GM23338 (cell line): Measurements from ENCODE around the gene EIF3K.

Experiments used
- TF ChIP-seq, protein P1 (sequence below), 2 experiments: fragments of 200-600 bp in 1 of 2; sonication (generic) in 1 of 2; conservative IDR thresholded peaks; 2 replicates each; pipeline versions ENCODE4 v1.5.1 to v1.6.1; 2016 to 2017; ENCODE audit warnings: antibody characterized with exemption in 2 of 2, low read depth in 2 of 2, mild to moderate bottlenecking in 2 of 2, moderate library complexity in 1 of 2
- TF ChIP-seq, protein P2 (sequence below): IDR thresholded peaks from one replicate; pipeline ENCODE4 v1.6.1; 2018; ENCODE audit warnings: antibody characterized with exemption; ENCODE audit not compliant: unreplicated experiment

DNA sequence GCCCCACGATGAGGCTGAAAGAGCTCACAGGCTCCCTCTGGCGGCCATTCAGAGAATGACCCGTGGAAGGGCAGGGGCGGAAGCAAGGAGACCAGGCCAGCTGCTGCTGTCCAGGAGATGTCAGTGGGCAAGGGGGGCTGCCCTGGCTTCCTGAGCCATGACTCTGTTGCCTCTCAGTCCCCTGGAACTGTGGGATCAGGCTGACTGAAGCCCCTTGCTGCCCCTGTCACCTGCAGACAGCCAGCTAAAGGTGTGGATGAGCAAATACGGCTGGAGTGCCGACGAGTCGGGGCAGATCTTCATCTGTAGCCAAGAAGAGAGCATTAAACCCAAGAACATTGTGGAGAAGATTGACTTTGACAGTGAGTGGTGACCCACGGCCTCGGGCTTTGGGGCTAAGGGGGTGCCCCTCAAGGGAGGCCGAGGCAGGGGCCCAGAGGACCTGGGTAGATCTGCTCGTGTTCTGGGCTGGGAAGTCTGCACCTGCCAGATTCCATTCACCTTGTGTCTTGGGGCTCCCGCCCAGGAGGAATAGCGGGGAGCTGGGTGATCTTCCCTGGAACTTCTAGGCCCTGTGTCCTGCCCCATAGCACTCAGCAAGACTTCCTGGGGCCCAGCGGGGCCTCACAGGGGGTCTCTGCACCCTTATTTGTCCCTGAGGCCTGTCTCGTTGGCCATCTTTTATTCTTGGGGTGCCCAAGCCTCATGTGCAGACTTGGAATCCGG, 15.9 kb downstream of the EIF3K start:
- TF ChIP-seq, protein P1, sequence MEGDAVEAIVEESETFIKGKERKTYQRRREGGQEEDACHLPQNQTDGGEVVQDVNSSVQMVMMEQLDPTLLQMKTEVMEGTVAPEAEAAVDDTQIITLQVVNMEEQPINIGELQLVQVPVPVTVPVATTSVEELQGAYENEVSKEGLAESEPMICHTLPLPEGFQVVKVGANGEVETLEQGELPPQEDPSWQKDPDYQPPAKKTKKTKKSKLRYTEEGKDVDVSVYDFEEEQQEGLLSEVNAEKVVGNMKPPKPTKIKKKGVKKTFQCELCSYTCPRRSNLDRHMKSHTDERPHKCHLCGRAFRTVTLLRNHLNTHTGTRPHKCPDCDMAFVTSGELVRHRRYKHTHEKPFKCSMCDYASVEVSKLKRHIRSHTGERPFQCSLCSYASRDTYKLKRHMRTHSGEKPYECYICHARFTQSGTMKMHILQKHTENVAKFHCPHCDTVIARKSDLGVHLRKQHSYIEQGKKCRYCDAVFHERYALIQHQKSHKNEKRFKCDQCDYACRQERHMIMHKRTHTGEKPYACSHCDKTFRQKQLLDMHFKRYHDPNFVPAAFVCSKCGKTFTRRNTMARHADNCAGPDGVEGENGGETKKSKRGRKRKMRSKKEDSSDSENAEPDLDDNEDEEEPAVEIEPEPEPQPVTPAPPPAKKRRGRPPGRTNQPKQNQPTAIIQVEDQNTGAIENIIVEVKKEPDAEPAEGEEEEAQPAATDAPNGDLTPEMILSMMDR (conservative IDR thresholded peaks at IDR 0.05; ENCODE audit: low read depth in 2 of 2): peak; percentile 90 to 99
- TF ChIP-seq, protein P2, sequence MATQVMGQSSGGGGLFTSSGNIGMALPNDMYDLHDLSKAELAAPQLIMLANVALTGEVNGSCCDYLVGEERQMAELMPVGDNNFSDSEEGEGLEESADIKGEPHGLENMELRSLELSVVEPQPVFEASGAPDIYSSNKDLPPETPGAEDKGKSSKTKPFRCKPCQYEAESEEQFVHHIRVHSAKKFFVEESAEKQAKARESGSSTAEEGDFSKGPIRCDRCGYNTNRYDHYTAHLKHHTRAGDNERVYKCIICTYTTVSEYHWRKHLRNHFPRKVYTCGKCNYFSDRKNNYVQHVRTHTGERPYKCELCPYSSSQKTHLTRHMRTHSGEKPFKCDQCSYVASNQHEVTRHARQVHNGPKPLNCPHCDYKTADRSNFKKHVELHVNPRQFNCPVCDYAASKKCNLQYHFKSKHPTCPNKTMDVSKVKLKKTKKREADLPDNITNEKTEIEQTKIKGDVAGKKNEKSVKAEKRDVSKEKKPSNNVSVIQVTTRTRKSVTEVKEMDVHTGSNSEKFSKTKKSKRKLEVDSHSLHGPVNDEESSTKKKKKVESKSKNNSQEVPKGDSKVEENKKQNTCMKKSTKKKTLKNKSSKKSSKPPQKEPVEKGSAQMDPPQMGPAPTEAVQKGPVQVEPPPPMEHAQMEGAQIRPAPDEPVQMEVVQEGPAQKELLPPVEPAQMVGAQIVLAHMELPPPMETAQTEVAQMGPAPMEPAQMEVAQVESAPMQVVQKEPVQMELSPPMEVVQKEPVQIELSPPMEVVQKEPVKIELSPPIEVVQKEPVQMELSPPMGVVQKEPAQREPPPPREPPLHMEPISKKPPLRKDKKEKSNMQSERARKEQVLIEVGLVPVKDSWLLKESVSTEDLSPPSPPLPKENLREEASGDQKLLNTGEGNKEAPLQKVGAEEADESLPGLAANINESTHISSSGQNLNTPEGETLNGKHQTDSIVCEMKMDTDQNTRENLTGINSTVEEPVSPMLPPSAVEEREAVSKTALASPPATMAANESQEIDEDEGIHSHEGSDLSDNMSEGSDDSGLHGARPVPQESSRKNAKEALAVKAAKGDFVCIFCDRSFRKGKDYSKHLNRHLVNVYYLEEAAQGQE: no peak
